ENCODE data around the gene DDO. TPM values are rescaled to one million over a fixed set of nuclear protein-coding genes. Genes with fewer than 3 reads are reported as not detected.

DDO gene
- total RNA-seq, 1 experiment from 2014 or later: 0.39 TPM

- TF ChIP-seq TCF7L2 (IDR thresholded peaks at IDR 0.05; ENCODE audit: low read depth, low read length): no peak
- TF ChIP-seq, protein P1, sequence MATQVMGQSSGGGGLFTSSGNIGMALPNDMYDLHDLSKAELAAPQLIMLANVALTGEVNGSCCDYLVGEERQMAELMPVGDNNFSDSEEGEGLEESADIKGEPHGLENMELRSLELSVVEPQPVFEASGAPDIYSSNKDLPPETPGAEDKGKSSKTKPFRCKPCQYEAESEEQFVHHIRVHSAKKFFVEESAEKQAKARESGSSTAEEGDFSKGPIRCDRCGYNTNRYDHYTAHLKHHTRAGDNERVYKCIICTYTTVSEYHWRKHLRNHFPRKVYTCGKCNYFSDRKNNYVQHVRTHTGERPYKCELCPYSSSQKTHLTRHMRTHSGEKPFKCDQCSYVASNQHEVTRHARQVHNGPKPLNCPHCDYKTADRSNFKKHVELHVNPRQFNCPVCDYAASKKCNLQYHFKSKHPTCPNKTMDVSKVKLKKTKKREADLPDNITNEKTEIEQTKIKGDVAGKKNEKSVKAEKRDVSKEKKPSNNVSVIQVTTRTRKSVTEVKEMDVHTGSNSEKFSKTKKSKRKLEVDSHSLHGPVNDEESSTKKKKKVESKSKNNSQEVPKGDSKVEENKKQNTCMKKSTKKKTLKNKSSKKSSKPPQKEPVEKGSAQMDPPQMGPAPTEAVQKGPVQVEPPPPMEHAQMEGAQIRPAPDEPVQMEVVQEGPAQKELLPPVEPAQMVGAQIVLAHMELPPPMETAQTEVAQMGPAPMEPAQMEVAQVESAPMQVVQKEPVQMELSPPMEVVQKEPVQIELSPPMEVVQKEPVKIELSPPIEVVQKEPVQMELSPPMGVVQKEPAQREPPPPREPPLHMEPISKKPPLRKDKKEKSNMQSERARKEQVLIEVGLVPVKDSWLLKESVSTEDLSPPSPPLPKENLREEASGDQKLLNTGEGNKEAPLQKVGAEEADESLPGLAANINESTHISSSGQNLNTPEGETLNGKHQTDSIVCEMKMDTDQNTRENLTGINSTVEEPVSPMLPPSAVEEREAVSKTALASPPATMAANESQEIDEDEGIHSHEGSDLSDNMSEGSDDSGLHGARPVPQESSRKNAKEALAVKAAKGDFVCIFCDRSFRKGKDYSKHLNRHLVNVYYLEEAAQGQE (IDR thresholded peaks at IDR 0.05; ENCODE audit: insufficient read depth in 1 of 2, low read depth in 2 of 2, low read length in 1 of 2): no peak
- no peak for TF ChIP-seq POLR2AphosphoS5 (IDR thresholded peaks at IDR 0.05; ENCODE audit: low read depth, low read length)
- TF ChIP-seq SIN3A (IDR thresholded peaks at IDR 0.05; ENCODE audit: borderline replicate concordance, insufficient read depth, low read depth, low read length): no peak
- TF ChIP-seq CTCF (IDR thresholded peaks at IDR 0.05): no peak
- Histone ChIP-seq H3K36me3 (ENCODE audit: control insufficient read depth, insufficient read depth, low read length) (no peaks in the 10 kb centered on the region), H3K27me3 (ENCODE audit: control insufficient read depth, insufficient read depth, low read length) (peaks cover 77% of the 10 kb centered on the region), H3K4me3 (ENCODE audit: low read depth in 2 of 2, low read length in 2 of 2) (no peak overlapping the region), H3K9me3 (ENCODE audit: control insufficient read depth, insufficient read depth, low read depth, low read length) (no peaks in the 10 kb centered on the region), H3K27ac (ENCODE audit: low read length) (no peak overlapping the region), H3K4me1 (ENCODE audit: control insufficient read depth, insufficient read depth, low read length) (no peaks in the 10 kb centered on the region)
- ChIA-PET POLR2A (no interaction called here), CTCF (no interaction called here)
- no peak for DNase-seq (ENCODE audit: low read depth, low spot score)
- ATAC-seq: no peak
- intact Hi-C loops (cut with micrococcal nuclease; ENCODE audit: unreplicated experiment): no loop called here
- no TSS peak for BruUV-seq (replicated peaks)
- in situ Hi-C loops (cut with HindIII; ENCODE audit: low pct_unique_long_range_greater_than_20kb, low sequenced_read_pairs): loop anchor here (5.0 kb wide), 1 partner anchor 70 kb away; no protein-coding TSS in a partner anchor
These were observed 48.4 kb downstream of the DDO start for GRCh38 chr6:110366975-110367374.

DNA sequence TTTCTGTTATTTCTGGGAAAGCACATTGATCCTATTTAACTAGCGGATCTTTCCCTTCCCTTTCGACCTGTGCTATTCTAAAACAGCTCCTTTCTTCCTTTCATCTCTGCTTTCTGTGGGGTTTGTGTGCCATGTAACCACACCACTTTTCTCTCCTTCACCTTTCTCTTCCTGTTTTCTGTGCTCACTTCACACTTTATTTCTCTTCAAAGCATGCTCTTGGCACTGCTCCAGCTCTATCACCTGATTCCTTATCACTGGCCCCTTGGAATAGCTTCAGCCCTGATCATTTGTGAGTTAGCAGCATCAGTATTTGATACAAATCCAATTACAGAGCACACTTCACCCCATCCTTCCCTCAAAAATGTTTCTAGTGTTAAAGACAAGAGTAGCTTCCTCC, 49.1 kb downstream of the DDO start:
- ATAC-seq: no peak
- Histone ChIP-seq H3K4me1 (ENCODE audit: control insufficient read depth, insufficient read depth, low read length) (no peaks in the 10 kb centered on the region), H3K4me3 (ENCODE audit: low read depth in 2 of 2, low read length in 2 of 2) (no peak overlapping the region), H3K9me3 (ENCODE audit: control insufficient read depth, insufficient read depth, low read depth, low read length) (no peaks in the 10 kb centered on the region), H3K36me3 (ENCODE audit: control insufficient read depth, insufficient read depth, low read length) (no peaks in the 10 kb centered on the region), H3K27me3 (ENCODE audit: control insufficient read depth, insufficient read depth, low read length) (peaks cover 76% of the 10 kb centered on the region), H3K27ac (ENCODE audit: low read length) (no peak overlapping the region)
- no peak for TF ChIP-seq POLR2AphosphoS5 (IDR thresholded peaks at IDR 0.05; ENCODE audit: low read depth, low read length)
- no peak for TF ChIP-seq TCF7L2 (IDR thresholded peaks at IDR 0.05; ENCODE audit: low read depth, low read length)
- no peak for TF ChIP-seq SIN3A (IDR thresholded peaks at IDR 0.05; ENCODE audit: borderline replicate concordance, insufficient read depth, low read depth, low read length)
- TF ChIP-seq, protein P1 (IDR thresholded peaks at IDR 0.05; ENCODE audit: insufficient read depth in 1 of 2, low read depth in 2 of 2, low read length in 1 of 2): no peak
- no peak for TF ChIP-seq CTCF (IDR thresholded peaks at IDR 0.05)
- ChIA-PET POLR2A (no interaction called here), CTCF (interaction anchor here (0.5 kb wide), 1 partner anchor 31 kb away, joined by 3 read pairs; no protein-coding TSS in a partner anchor)
- BruUV-seq (replicated peaks): no TSS peak
- intact Hi-C loops (cut with micrococcal nuclease; ENCODE audit: unreplicated experiment) (no loop called here), in situ Hi-C loops (cut with HindIII; ENCODE audit: low pct_unique_long_range_greater_than_20kb, low sequenced_read_pairs) (loop anchor here (5.0 kb wide), 1 partner anchor 69 kb away; no protein-coding TSS in a partner anchor)
- DNase-seq (ENCODE audit: low read depth, low spot score): no peak

Data from Panc1 (cell line).